Measurements from ENCODE around the gene KIF3A.

Gene KIF3A

GRCh38 chr5:132690156-132690555 is 47.2 kb downstream of the KIF3A start:
- Histone ChIP-seq H3F3A (ENCODE audit: insufficient read depth, low read length) (no peaks in the 10 kb centered on the region), H3K9ac (ENCODE audit: low read length) (no peak overlapping the region), H2AFZ (ENCODE audit: low read length) (no peak overlapping the region), H3K4me1 (ENCODE audit: low read length) (peaks cover 6% of the 10 kb centered on the region; the same call in 1 of the 2 replicates), H4K20me1 (ENCODE audit: insufficient read depth, low read length) (no peaks in the 10 kb centered on the region), H3K4me2 (ENCODE audit: low read depth, low read length) (no peak overlapping the region), H3K9me2 (replicated peaks; ENCODE audit: insufficient read depth, low read length) (no peaks in the 10 kb centered on the region), H3K79me2 (ENCODE audit: low read length) (no peaks in the 10 kb centered on the region), H3K27me3 (replicated peaks; ENCODE audit: insufficient read depth, low read length) (no peaks in the 10 kb centered on the region), H3K27ac (ENCODE audit: low read length) (no peak overlapping the region), H3K4me3 (ENCODE audit: low read length) (no peak overlapping the region), H3K36me3 (replicated peaks; ENCODE audit: insufficient read depth, low read length) (no peaks in the 10 kb centered on the region), H3K9me3 (replicated peaks; ENCODE audit: insufficient read depth, low read length) (no peaks in the 10 kb centered on the region)
- TF ChIP-seq EZH2phosphoT487 (IDR thresholded peaks at IDR 0.05; ENCODE audit: low read length), result no peak
- TF ChIP-seq EZH2 (optimal IDR thresholded peaks at IDR 0.05; ENCODE audit: low read depth, low read length), result no peak
- TF ChIP-seq CTCF (IDR thresholded peaks at IDR 0.05; ENCODE audit: low read length), result no peak
- no peak for DNase-seq

- H3F3A ChIP-seq (ENCODE audit: insufficient read depth, low read length), result no peaks in the 10 kb centered on the region
- no peaks in the 10 kb centered on the region for H3K36me3 ChIP-seq (replicated peaks; ENCODE audit: insufficient read depth, low read length)
- no peak for TF ChIP-seq EZH2 (optimal IDR thresholded peaks at IDR 0.05; ENCODE audit: low read depth, low read length)
- TF ChIP-seq EZH2phosphoT487 (IDR thresholded peaks at IDR 0.05; ENCODE audit: low read length), result no peak
- no peak for TF ChIP-seq CTCF (IDR thresholded peaks at IDR 0.05; ENCODE audit: low read length)
- no peak overlapping the region for H3K27ac ChIP-seq (ENCODE audit: low read length)
- no peaks in the 10 kb centered on the region for H3K27me3 ChIP-seq (replicated peaks; ENCODE audit: insufficient read depth, low read length)
- H3K9me3 ChIP-seq (replicated peaks; ENCODE audit: insufficient read depth, low read length), result no peaks in the 10 kb centered on the region
- H4K20me1 ChIP-seq (ENCODE audit: insufficient read depth, low read length), result no peaks in the 10 kb centered on the region
- peaks cover 10% of the 10 kb centered on the region; the same call in 1 of the 2 replicates for H3K4me1 ChIP-seq (ENCODE audit: low read length)
- H2AFZ ChIP-seq (ENCODE audit: low read length), result no peak overlapping the region
- no peaks in the 10 kb centered on the region for H3K79me2 ChIP-seq (ENCODE audit: low read length)
- H3K9ac ChIP-seq (ENCODE audit: low read length), result no peak overlapping the region
- H3K9me2 ChIP-seq (replicated peaks; ENCODE audit: insufficient read depth, low read length), result no peaks in the 10 kb centered on the region
- no peak overlapping the region for H3K4me3 ChIP-seq (ENCODE audit: low read length)
- H3K4me2 ChIP-seq (ENCODE audit: low read depth, low read length), result no peak overlapping the region
- no peak for DNase-seq
These were observed 47.8 kb downstream of the KIF3A start for GRCh38 chr5:132689513-132689912.

GRCh38 chr5:132688536-132689339 is 48.6 kb downstream of the KIF3A start:
- H3K4me2 ChIP-seq (ENCODE audit: low read depth, low read length), result no peak overlapping the region
- H3K79me2 ChIP-seq (ENCODE audit: low read length), result no peaks in the 10 kb centered on the region
- no peaks in the 10 kb centered on the region for H4K20me1 ChIP-seq (ENCODE audit: insufficient read depth, low read length)
- no peak for TF ChIP-seq EZH2 (optimal IDR thresholded peaks at IDR 0.05; ENCODE audit: low read depth, low read length)
- TF ChIP-seq CTCF (IDR thresholded peaks at IDR 0.05; ENCODE audit: low read length), result no peak
- no peak for TF ChIP-seq EZH2phosphoT487 (IDR thresholded peaks at IDR 0.05; ENCODE audit: low read length)
- no peaks in the 10 kb centered on the region for H3K9me3 ChIP-seq (replicated peaks; ENCODE audit: insufficient read depth, low read length)
- H3K4me3 ChIP-seq (ENCODE audit: low read length), result no peak overlapping the region
- H2AFZ ChIP-seq (ENCODE audit: low read length), result no peak overlapping the region
- H3K27ac ChIP-seq (ENCODE audit: low read length), result no peak overlapping the region
- H3K9me2 ChIP-seq (replicated peaks; ENCODE audit: insufficient read depth, low read length), result no peaks in the 10 kb centered on the region
- no peaks in the 10 kb centered on the region for H3K36me3 ChIP-seq (replicated peaks; ENCODE audit: insufficient read depth, low read length)
- H3F3A ChIP-seq (ENCODE audit: insufficient read depth, low read length), result no peaks in the 10 kb centered on the region
- no peak for DNase-seq
- H3K27me3 ChIP-seq (replicated peaks; ENCODE audit: insufficient read depth, low read length), result no peaks in the 10 kb centered on the region
- peaks cover 10% of the 10 kb centered on the region; the same call in 1 of the 2 replicates for H3K4me1 ChIP-seq (ENCODE audit: low read length)
- H3K9ac ChIP-seq (ENCODE audit: low read length), result no peak overlapping the region

All from MM.1S (cell line).